Brain microvascular endothelial cell (primary cell): ENCODE data around the gene NFXL1.

ENCODE experiments used
- DNase-seq: peaks from one replicate; pipeline ENCODE4 v3.0.0-alpha.2; 2020
- H3K27ac ChIP-seq: fragments of 250-450 bp; sonication (Bioruptor Pico); 2 replicates; pipeline ENCODE4 v1.5.1; 2020; ENCODE audit warnings: mild to moderate bottlenecking, moderate library complexity
- H3K27me3 ChIP-seq: fragments of 250-450 bp; sonication (Bioruptor Pico); replicated peaks from 2 replicates; pipeline ENCODE4 v1.5.1; 2020; ENCODE audit warnings: mild to moderate bottlenecking
- H3K36me3 ChIP-seq: fragments of 250-450 bp; sonication (Bioruptor Pico); replicated peaks from 2 replicates; pipeline ENCODE4 v1.5.1; 2020; ENCODE audit warnings: mild to moderate bottlenecking
- H3K4me3 ChIP-seq: 2 replicates; pipeline ENCODE4 v1.5.1; 2011; ENCODE audit warnings: low read depth, mild to moderate bottlenecking, control low read depth, low read length, moderate library complexity
- in situ Hi-C: cut with HindIII; loops from 2 replicates; pipeline ENCODE4 v1.10.0; 2017; ENCODE audit warnings: low sequenced_read_pairs, low pct_ligation_motif_present
- TF ChIP-seq, protein P1 (sequence below): IDR thresholded peaks from 2 replicates; pipeline ENCODE4 v1.5.1; 2011; ENCODE audit warnings: low read depth, mild to moderate bottlenecking, moderate library complexity, low read length, control low read depth, inconsistent platforms; ENCODE audit errors: missing control alignments

The NFXL1 gene

DNA sequence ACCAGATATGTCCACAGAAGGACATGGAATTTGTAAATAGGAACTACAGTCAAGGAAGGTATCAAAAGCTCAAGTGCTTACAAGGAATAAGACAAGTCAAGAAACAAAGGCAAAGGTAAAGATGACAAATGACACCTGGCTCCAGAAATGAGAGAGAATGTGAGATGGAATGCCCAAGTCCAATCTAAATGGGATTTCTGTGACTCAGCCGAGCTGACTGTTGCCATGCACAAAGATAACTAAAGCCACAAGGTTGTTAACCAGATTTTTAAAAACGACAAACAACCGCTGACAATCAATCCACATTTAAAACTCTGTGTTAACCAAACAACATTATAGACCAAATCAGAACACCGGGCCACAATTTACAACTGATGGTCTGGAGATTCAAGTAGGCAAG is 1.1 kb downstream of the NFXL1 start:
- Histone ChIP-seq H3K4me3 (peak overlapping the region; percentile 90), H3K27ac (no peak overlapping the region)
- DNase-seq, result peak; percentile 12

DNA sequence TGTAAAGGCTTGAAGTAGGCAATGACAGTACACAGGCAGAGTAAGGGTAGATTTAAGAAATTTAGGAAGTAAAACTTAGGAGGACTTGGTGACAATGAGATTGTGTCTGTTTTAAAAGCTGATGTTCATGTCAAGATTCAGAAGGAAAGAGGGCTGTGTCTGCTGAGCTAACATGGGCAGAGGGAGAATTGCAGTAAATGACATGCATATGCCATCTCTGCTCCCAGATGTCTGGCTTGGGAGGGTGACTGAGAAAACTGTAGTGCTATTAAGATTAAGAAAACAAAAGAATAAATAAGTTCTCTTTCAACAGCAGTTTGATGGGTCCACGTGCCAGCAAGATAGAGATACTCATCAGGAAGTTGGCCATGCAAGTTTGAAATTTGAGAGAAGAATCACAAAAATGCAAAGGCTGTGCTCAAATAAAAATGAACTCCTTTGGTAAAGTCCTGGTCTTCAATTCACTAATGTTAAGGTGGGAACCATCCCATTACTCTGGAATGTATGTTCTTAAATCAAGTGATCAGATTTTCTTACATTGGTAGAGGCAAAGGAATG is 7.2 kb downstream of the NFXL1 start:
- DNase-seq, result no peak
- H3K36me3 ChIP-seq, result peaks cover 19% of the 10 kb centered on the region
- H3K27ac ChIP-seq, result no peak overlapping the region
- TF ChIP-seq, protein P1, sequence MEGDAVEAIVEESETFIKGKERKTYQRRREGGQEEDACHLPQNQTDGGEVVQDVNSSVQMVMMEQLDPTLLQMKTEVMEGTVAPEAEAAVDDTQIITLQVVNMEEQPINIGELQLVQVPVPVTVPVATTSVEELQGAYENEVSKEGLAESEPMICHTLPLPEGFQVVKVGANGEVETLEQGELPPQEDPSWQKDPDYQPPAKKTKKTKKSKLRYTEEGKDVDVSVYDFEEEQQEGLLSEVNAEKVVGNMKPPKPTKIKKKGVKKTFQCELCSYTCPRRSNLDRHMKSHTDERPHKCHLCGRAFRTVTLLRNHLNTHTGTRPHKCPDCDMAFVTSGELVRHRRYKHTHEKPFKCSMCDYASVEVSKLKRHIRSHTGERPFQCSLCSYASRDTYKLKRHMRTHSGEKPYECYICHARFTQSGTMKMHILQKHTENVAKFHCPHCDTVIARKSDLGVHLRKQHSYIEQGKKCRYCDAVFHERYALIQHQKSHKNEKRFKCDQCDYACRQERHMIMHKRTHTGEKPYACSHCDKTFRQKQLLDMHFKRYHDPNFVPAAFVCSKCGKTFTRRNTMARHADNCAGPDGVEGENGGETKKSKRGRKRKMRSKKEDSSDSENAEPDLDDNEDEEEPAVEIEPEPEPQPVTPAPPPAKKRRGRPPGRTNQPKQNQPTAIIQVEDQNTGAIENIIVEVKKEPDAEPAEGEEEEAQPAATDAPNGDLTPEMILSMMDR, result no peak
- no peaks in the 10 kb centered on the region for H3K27me3 ChIP-seq
- no peak overlapping the region for H3K4me3 ChIP-seq
- in situ Hi-C loops, result no loop called here

More for the DNA sequence above, 1.1 kb downstream of the NFXL1 start:
- TF ChIP-seq, protein P1, result no peak
- Histone ChIP-seq H3K36me3 (peaks cover 11% of the 10 kb centered on the region), H3K27me3 (no peaks in the 10 kb centered on the region)
- in situ Hi-C loops, result no loop called here

DNA sequence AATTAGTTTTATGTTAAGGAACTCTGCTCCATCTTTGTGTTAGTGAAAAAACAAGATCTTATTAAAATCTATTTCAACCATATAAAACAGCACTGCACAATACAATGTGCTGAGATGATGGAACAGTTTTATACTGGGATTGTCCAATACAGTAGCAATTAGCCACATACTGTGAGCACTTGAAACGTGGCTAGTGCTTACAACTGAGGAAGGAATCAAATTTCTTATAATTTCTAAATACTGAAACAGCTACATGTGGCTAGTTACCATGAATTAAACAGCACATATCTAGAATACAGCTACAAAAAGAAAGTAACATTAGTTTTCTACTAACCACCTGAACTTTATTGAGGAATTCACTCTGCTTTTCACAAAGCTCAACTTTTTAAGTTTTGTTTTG is 14.7 kb downstream of the NFXL1 start:
- Histone ChIP-seq H3K27ac (no peak overlapping the region), H3K4me3 (no peak overlapping the region), H3K36me3 (peaks cover 34% of the 10 kb centered on the region), H3K27me3 (no peaks in the 10 kb centered on the region)
- in situ Hi-C loops, result no loop called here
- no peak for DNase-seq
- TF ChIP-seq, protein P1, result no peak

DNA sequence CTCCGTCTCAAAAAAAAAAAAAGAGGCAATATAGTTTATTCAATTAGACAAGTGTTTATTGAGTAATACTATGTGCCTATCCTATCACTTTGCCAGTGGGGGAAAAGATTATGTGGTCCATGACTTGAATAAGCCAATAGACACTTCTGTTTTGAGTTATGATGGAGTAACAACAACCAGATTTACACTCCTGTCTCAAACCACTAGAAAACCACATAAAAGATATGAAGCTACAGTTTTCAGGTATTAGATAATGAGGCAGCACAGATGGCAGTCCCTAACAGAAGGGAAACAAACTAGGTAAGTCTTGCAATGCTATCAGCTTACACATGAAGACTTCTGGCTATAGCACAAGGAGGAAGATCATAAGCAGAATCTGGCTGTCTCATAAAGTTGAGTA is 22.5 kb downstream of the NFXL1 start:
- Histone ChIP-seq H3K4me3 (no peak overlapping the region), H3K27ac (no peak overlapping the region), H3K36me3 (peaks cover 42% of the 10 kb centered on the region), H3K27me3 (no peaks in the 10 kb centered on the region)
- in situ Hi-C loops, result no loop called here
- TF ChIP-seq, protein P1, result no peak
- no peak for DNase-seq

DNA sequence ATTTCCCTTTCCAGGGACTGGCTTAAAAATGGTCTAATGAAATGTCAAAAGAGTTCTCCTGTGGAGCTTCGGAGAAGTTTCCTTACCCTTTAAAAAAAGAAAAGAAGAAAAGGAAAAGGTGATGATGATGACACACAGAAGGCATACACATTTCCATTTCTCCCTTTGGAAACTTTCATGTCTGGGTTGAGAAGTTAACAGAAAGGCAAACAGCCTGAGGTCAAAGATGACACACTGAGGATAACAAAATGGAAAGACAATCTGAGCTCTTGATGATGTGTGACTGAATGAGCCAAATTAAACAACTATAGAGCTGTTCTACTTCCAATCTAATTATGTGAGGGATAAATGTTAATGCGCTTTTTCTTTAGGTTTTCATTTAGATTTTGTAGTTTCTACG is 32.2 kb downstream of the NFXL1 start:
- in situ Hi-C loops, result no loop called here
- Histone ChIP-seq H3K4me3 (no peak overlapping the region), H3K27ac (no peak overlapping the region), H3K36me3 (peaks cover 16% of the 10 kb centered on the region), H3K27me3 (no peaks in the 10 kb centered on the region)
- TF ChIP-seq, protein P1, result no peak
- no peak for DNase-seq

DNA sequence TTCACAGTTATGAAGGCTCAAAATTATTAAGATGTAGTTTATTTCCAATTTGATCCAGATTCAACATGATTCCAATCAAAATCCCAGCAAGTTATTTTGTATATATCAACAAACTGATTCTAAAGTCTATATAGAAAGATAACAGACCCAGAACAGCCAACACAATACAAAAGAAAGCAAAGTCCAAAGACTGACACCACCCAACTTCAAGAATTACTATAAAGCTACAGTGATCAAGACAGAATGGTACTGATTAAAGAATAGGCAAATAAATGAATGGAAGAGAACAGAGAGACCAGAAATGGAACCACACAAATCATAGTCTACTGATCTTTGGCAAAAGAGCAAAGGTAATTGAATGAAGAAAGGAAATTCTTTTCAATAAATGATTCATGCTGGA is 34.9 kb downstream of the NFXL1 start:
- in situ Hi-C loops, result no loop called here
- Histone ChIP-seq H3K27ac (no peak overlapping the region), H3K27me3 (no peaks in the 10 kb centered on the region), H3K36me3 (peaks cover 21% of the 10 kb centered on the region), H3K4me3 (no peak overlapping the region)
- no peak for DNase-seq
- TF ChIP-seq, protein P1, result no peak
